HG03139 (cell line): ENCODE measurements around the gene HPN.
"Not testable (repeated sequence)": the region's sequence is repeated elsewhere in the genome, so short reads cannot be mapped to it uniquely, and the experiment has no call there.

Experiments
- ATAC-seq: cut with Tn5 transposase; IDR thresholded peaks from one replicate; pipeline ENCODE4 v1.9.1; 2021; ENCODE audit not compliant: unreplicated experiment

Gene HPN

GRCh38 chr19:35027009-35027408, 14.5 kb upstream of the HPN start:
- no peak for ATAC-seq

GRCh38 chr19:35027851-35028599, 13.5 kb upstream of the HPN start:
- no peak for ATAC-seq

- not testable (repeated sequence) for ATAC-seq
These were observed 13.0 kb upstream of the HPN start for GRCh38 chr19:35028600-35028885.

GRCh38 chr19:35029275-35029736, 12.2 kb upstream of the HPN start:
- ATAC-seq, result not testable (repeated sequence)

- ATAC-seq, result no peak
These were observed 11.7 kb upstream of the HPN start for GRCh38 chr19:35029737-35030256.

GRCh38 chr19:35030257-35031071, 11.1 kb upstream of the HPN start, which contains the start of gene SCN1B:
SCN1B (plus strand) TSS chr19:35030470; CDS start chr19:35030821, 351 bp downstream.
- ATAC-seq, result no peak

GRCh38 chr19:35031072-35031881, 10.2 kb upstream of the HPN start:
- ATAC-seq, result no peak

GRCh38 chr19:35032356-35032865, 9.1 kb upstream of the HPN start:
- ATAC-seq, result no peak

GRCh38 chr19:35033067-35034004, 8.2 kb upstream of the HPN start:
- no peak for ATAC-seq

GRCh38 chr19:35034005-35034502, 7.5 kb upstream of the HPN start:
- no peak for ATAC-seq

- no peak for ATAC-seq
These were observed 6.7 kb upstream of the HPN start for GRCh38 chr19:35034588-35035382.

GRCh38 chr19:35037716-35038622, 3.6 kb upstream of the HPN start:
- no peak for ATAC-seq

GRCh38 chr19:35038623-35039512, 2.7 kb upstream of the HPN start:
- ATAC-seq, result no peak

- no peak for ATAC-seq
These were observed 1.4 kb upstream of the HPN start for GRCh38 chr19:35039881-35040825.

- no peak for ATAC-seq
These were observed 534 bp upstream of the HPN start for GRCh38 chr19:35040826-35041547.
